B cell (primary cell): ENCODE results near the gene SEH1L. TPM values are rescaled to one million over a fixed set of nuclear protein-coding genes. Genes with fewer than 3 reads are reported as not detected.

ENCODE experiments used
- ATAC-seq: fragments of 200-7000 bp; cut with Tn5 transposase; one replicate; pipeline ENCODE4 v1.10.0; 2021; ENCODE audit warnings: low read depth, mild to moderate bottlenecking, moderate number of reproducible peaks, moderate library complexity
- CTCF ChIA-PET: fragments of 350-600 bp; sonication (Branson Sonifier 250); formaldehyde crosslinking; loops from one replicate; lab custom pipeline; 2021; ENCODE audit warnings: antibody characterized with exemption, inconsistent platforms; lab: Charles Lee
- POLR2A ChIA-PET: fragments of 350-600 bp; sonication (Branson Sonifier 250); formaldehyde crosslinking; loops from one replicate; lab custom pipeline; 2021; ENCODE audit warnings: antibody characterized with exemption; lab: Charles Lee
- DNase-seq: peaks from one replicate; pipeline ENCODE4 v3.0.0; 2013
- H2AFZ ChIP-seq: 2 replicates; pipeline ENCODE4 v1.6.1; 2012; ENCODE audit warnings: mild to moderate bottlenecking, low read depth, low read length; ENCODE audit not compliant: insufficient read depth, poor library complexity, severe bottlenecking
- H3K27ac ChIP-seq, 2 donors: 1 replicate in 1 of 2; 2 replicates in 1 of 2; pipeline ENCODE4 v1.5.1; 2012 to 2013; ENCODE audit warnings: low read length in 2 of 2, mild to moderate bottlenecking in 2 of 2, moderate library complexity in 1 of 2
- H3K27me3 ChIP-seq, 4 experiments: fragments of 200-600 bp in 1 of 4; sonication (generic) in 1 of 4; replicated peaks in 1 of 4; 1 replicate in 2 of 4; 2 replicates in 2 of 4; pipeline versions ENCODE4 v1.6.1 to v1.7.0; 2013 to 2016; ENCODE audit warnings: low read length in 3 of 4, mild to moderate bottlenecking in 2 of 4, mixed read lengths in 1 of 4, moderate library complexity in 1 of 4; ENCODE audit not compliant: insufficient read depth in 4 of 4, control insufficient read depth in 3 of 4; ENCODE audit errors: control extremely low read depth in 1 of 4
- H3K36me3 ChIP-seq, 2 experiments: replicated peaks in 1 of 2; 1 replicate in 1 of 2; 2 replicates in 1 of 2; pipeline versions ENCODE4 v1.6.1 to v1.7.1; 2013; ENCODE audit warnings: low read length in 1 of 2; ENCODE audit not compliant: insufficient read depth in 2 of 2, control insufficient read depth in 1 of 2; ENCODE audit errors: control extremely low read depth in 1 of 2, extremely low read depth in 1 of 2
- H3K4me1 ChIP-seq, 2 donors: fragments of 200-600 bp in 1 of 2; sonication (generic) in 1 of 2; 1 replicate in 1 of 2; 2 replicates in 1 of 2; pipeline versions ENCODE4 v1.5.1 to v1.6.1; 2013 to 2017; ENCODE audit warnings: low read length in 2 of 2; ENCODE audit not compliant: control insufficient read depth in 2 of 2, insufficient read depth in 2 of 2
- H3K4me2 ChIP-seq: replicated peaks from 2 replicates; pipeline ENCODE3; 2012; ENCODE audit warnings: mild to moderate bottlenecking, low read depth, low read length; ENCODE audit not compliant: poor library complexity, severe bottlenecking
- H3K4me3 ChIP-seq, 5 experiments: fragments of 200-600 bp in 1 of 5; sonication (generic) in 1 of 5; 1 replicate in 3 of 5; 2 replicates in 2 of 5; pipeline versions ENCODE4 v1.5.1 to v1.7.0; 2011 to 2016; ENCODE audit warnings: low read length in 4 of 5, mild to moderate bottlenecking in 4 of 5, low read depth in 2 of 5, control low read depth in 1 of 5, moderate library complexity in 1 of 5; ENCODE audit not compliant: insufficient read depth in 1 of 5; ENCODE audit errors: control extremely low read depth in 1 of 5, extremely low read depth in 1 of 5
- H3K79me2 ChIP-seq: fragments of 200-600 bp; sonication (generic); one replicate; pipeline ENCODE4 v1.6.0; 2016; ENCODE audit warnings: low read length; ENCODE audit not compliant: control insufficient read depth, insufficient read depth
- H3K9ac ChIP-seq: fragments of 200-600 bp; sonication (generic); 2 replicates; pipeline ENCODE4 v1.6.1; 2017; ENCODE audit warnings: mild to moderate bottlenecking, low read length, moderate library complexity
- H3K9me3 ChIP-seq, 3 donors: one replicate each; pipeline versions ENCODE4 v1.6.1 to v1.7.1; 2013; ENCODE audit warnings: low read length in 2 of 3; ENCODE audit not compliant: control insufficient read depth in 2 of 3, insufficient read depth in 1 of 3; ENCODE audit errors: control extremely low read depth in 1 of 3
- H4K20me1 ChIP-seq: 2 replicates; pipeline ENCODE4 v1.6.0; 2012; ENCODE audit warnings: mild to moderate bottlenecking, low read length; ENCODE audit not compliant: insufficient read depth, control insufficient read depth, poor library complexity, severe bottlenecking
- H3K27ac Mint-ChIP-seq: one replicate; pipeline ENCODE4 v1.8.0; 2021; ENCODE audit warnings: mixed read lengths
- H3K27me3 Mint-ChIP-seq: one replicate; pipeline ENCODE4 v1.8.0; 2021; ENCODE audit warnings: mixed read lengths
- H3K4me1 Mint-ChIP-seq: one replicate; pipeline ENCODE4 v1.8.0; 2021; ENCODE audit warnings: mixed read lengths
- H3K4me3 Mint-ChIP-seq: one replicate; pipeline ENCODE4 v1.8.0; 2021; ENCODE audit warnings: mixed read lengths
- H3K9me3 Mint-ChIP-seq: one replicate; pipeline ENCODE4 v1.8.0; 2022; ENCODE audit warnings: mixed read lengths; ENCODE audit not compliant: insufficient read depth
- EZH2 ChIP-seq: IDR thresholded peaks from 2 replicates; pipeline ENCODE4 v1.6.1; 2012; ENCODE audit warnings: borderline replicate concordance, low read depth, mild to moderate bottlenecking, moderate library complexity, low read length; ENCODE audit not compliant: insufficient read depth, poor library complexity, severe bottlenecking
- WGBS: methylation state at CpG from one replicate; pipeline ENCODE4 v1.1.5; 2013; ENCODE audit warnings: missing lambda C conversion rate; ENCODE audit not compliant: insufficient coverage; 5-methylcytosine and 5-hydroxymethylcytosine counted together
- intact Hi-C: fragments of 100-400 bp; cut with micrococcal nuclease; formaldehyde crosslinking; loops from one replicate; pipeline ENCODE4 v1.10.0; 2022
- polyA plus RNA-seq: library from polyadenylated mRNA; depleted of rRNA; stranded (reverse); fragments of >200 nt; gene quantifications from 2 replicates; pipeline ENCODE4 v1.2.3, GENCODE V29; 2012
- total RNA-seq, 2 donors: library from RNA; stranded (reverse); fragments of 120-200 nt in 1 of 2; gene quantifications; 1 replicate in 1 of 2; 2 replicates in 1 of 2; pipeline versions ENCODE4 v1.2.3 to v1.2.4, GENCODE V29; 2013 to 2022
- TF ChIP-seq, protein P1 (sequence below): fragments of 200-600 bp; IDR thresholded peaks from one replicate; pipeline ENCODE4 v1.8.0; 2022; ENCODE audit warnings: antibody characterized with exemption, mild to moderate bottlenecking

The SEH1L gene
- total and polyA plus RNA-seq, 2 donors (not counting 1 experiment from before 2014, with no cell fraction given): 8.7 to 46.4 TPM

GRCh38 chr18:12906773-12907172 lies 41.0 kb upstream of the SEH1L start:
- WGBS: 91% methylated on average over 10 of the region's 10 CpGs
- intact Hi-C loops: no loop called here
- H3K36me3 ChIP-seq: no peaks in the 10 kb centered on the region
- DNase-seq (no peak), ATAC-seq (no peak)
- H3K4me3 ChIP-seq: no peak overlapping the region
- H3K4me1 Mint-ChIP-seq: peaks cover 9% of the 10 kb centered on the region
- no peak overlapping the region for H3K27ac Mint-ChIP-seq
- no peaks in the 10 kb centered on the region for H4K20me1 ChIP-seq
- H3K9ac ChIP-seq: no peak overlapping the region
- peaks cover 0 to 6% (median 0%) of the 10 kb centered on the region in 3 donors for H3K9me3 ChIP-seq
- H3K27ac ChIP-seq: no peak overlapping the region
- H2AFZ ChIP-seq: no peak overlapping the region
- POLR2A ChIA-PET: no interaction called here
- peaks cover 0 to 14% (median 2%) of the 10 kb centered on the region in 4 experiments for H3K27me3 ChIP-seq
- no peak overlapping the region for H3K4me3 Mint-ChIP-seq
- H3K4me1 ChIP-seq: peaks cover 0 to 11% of the 10 kb centered on the region in 2 donors
- H3K9me3 Mint-ChIP-seq: no peaks in the 10 kb centered on the region
- no peaks in the 10 kb centered on the region for H3K79me2 ChIP-seq
- H3K27me3 Mint-ChIP-seq: peaks cover 25% of the 10 kb centered on the region
- CTCF ChIA-PET: interaction anchor here (1.1 to 1.3 kb wide), 2 partner anchors 13 to 180 kb away, joined by 3 to 4 read pairs; no protein-coding TSS in a partner anchor
- no peak overlapping the region for H3K4me2 ChIP-seq
- no peak for TF ChIP-seq EZH2
- TF ChIP-seq, protein P1, sequence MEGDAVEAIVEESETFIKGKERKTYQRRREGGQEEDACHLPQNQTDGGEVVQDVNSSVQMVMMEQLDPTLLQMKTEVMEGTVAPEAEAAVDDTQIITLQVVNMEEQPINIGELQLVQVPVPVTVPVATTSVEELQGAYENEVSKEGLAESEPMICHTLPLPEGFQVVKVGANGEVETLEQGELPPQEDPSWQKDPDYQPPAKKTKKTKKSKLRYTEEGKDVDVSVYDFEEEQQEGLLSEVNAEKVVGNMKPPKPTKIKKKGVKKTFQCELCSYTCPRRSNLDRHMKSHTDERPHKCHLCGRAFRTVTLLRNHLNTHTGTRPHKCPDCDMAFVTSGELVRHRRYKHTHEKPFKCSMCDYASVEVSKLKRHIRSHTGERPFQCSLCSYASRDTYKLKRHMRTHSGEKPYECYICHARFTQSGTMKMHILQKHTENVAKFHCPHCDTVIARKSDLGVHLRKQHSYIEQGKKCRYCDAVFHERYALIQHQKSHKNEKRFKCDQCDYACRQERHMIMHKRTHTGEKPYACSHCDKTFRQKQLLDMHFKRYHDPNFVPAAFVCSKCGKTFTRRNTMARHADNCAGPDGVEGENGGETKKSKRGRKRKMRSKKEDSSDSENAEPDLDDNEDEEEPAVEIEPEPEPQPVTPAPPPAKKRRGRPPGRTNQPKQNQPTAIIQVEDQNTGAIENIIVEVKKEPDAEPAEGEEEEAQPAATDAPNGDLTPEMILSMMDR: no peak

DNA sequence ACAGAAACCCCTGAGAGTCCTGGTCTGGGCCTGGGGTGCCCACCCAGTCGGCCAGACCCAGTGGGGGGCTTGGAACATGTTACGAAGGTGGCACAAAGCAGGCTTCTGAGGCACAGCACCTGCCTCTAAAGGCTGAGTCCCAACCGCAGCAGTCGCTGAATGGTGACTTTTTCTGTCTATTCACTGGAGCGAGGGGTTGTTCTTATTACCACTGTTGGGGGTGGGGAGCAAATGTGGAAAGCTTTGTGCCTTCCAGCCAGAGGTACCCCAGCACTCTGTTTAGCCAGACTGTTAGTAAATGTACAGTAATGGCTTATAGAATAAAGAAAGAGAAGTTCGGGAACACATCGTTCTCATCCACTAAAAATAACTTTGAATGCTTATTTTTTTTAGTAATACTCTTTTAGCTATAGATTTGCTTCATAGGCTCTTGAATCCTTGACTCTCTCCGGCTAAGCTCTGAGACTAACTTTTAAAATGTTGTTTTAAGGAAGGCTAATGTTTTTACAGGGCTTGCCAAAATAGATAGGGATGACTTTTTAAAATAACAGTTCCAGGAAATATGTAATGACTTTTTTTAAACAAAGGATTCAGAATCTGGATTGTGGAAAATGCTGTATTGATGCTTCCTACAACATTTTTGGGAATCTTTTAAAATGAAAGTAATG lies 40.4 kb upstream of the SEH1L start:
- Histone ChIP-seq H3K27ac (no peak overlapping the region), H3K4me2 (no peak overlapping the region), H3K36me3 (no peaks in the 10 kb centered on the region), H2AFZ (no peak overlapping the region), H3K79me2 (no peaks in the 10 kb centered on the region), H3K4me3 (no peak overlapping the region), H3K4me1 (peaks cover 0 to 13% of the 10 kb centered on the region in 2 donors), H3K27me3 (peaks cover 0 to 14% (median 2%) of the 10 kb centered on the region in 4 experiments), H3K9me3 (peaks cover 0 to 12% (median 0%) of the 10 kb centered on the region in 3 donors), H4K20me1 (no peaks in the 10 kb centered on the region), H3K9ac (no peak overlapping the region)
- WGBS: 53% methylated on average over 3 of the region's 8 CpGs
- Mint-ChIP-seq H3K27me3 (peaks cover 19% of the 10 kb centered on the region), H3K27ac (no peak overlapping the region), H3K4me1 (peaks cover 9% of the 10 kb centered on the region), H3K9me3 (no peaks in the 10 kb centered on the region), H3K4me3 (no peak overlapping the region)
- ChIA-PET CTCF (interaction anchor here (1.1 to 1.3 kb wide), 2 partner anchors 14 to 181 kb away, joined by 3 to 4 read pairs; no protein-coding TSS in a partner anchor), POLR2A (interaction anchor here (0.6 kb wide), 1 partner anchor 41 kb away, joined by 8 read pairs; no protein-coding TSS in a partner anchor)
- ATAC-seq (no peak), DNase-seq (no peak)
- no peak for TF ChIP-seq EZH2
- TF ChIP-seq, protein P1: no peak
- intact Hi-C loops: no loop called here
